Testis (tissue), 3 donors: Measurements from ENCODE around the gene TBC1D2. TPM values are rescaled to one million over a fixed set of nuclear protein-coding genes. Genes with fewer than 3 reads are reported as not detected.

Source experiments
- DNase-seq: peaks from one replicate; pipeline ENCODE4 v3.0.0-alpha.2; 2019
- H3K27ac ChIP-seq, 2 donors: fragments of 200-600 bp; sonication (generic); one replicate each; pipeline ENCODE4 v1.5.1; 2019
- H3K27me3 ChIP-seq: fragments of 200-600 bp; sonication (generic); one replicate; pipeline ENCODE4 v1.5.1; 2019
- H3K36me3 ChIP-seq: fragments of 200-600 bp; sonication (generic); one replicate; pipeline ENCODE4 v1.5.1; 2017; ENCODE audit warnings: low read depth; ENCODE audit errors: missing control alignments
- H3K4me1 ChIP-seq: fragments of 200-600 bp; sonication (generic); one replicate; pipeline ENCODE4 v1.5.1; 2019
- H3K4me3 ChIP-seq, 2 donors: fragments of 200-600 bp; sonication (generic); one replicate each; pipeline ENCODE4 v1.5.1; 2017 to 2019
- H3K9me3 ChIP-seq: fragments of 200-600 bp; sonication (generic); one replicate; pipeline ENCODE4 v1.5.1; 2017
- CTCF ChIP-seq, 3 experiments: fragments of 450-650 bp in 2 of 3; fragments of 200-600 bp in 1 of 3; sonication (generic) in 1 of 3; IDR thresholded peaks; one replicate each; pipeline ENCODE4 v1.5.1; 2016 to 2019; ENCODE audit warnings: antibody characterized with exemption in 3 of 3, mild to moderate bottlenecking in 2 of 3, moderate library complexity in 1 of 3
- POLR2A ChIP-seq: fragments of 450-650 bp; IDR thresholded peaks from one replicate; pipeline ENCODE4 v1.6.1; 2017; ENCODE audit warnings: antibody characterized with exemption, mild to moderate bottlenecking, moderate library complexity
- WGBS, 2 donors: methylation state at CpG; one replicate each; pipeline ENCODE4 v1.1.5; 2018; 5-methylcytosine and 5-hydroxymethylcytosine counted together
- intact Hi-C: fragments of 100-400 bp; cut with DNase I; formaldehyde crosslinking; loops from one replicate; pipeline ENCODE4 v1.15.1; 2023; ENCODE audit warnings: low total_unique reads
- polyA plus RNA-seq: library from polyadenylated mRNA; stranded (reverse); fragments of 350-450 nt; fragmentation: Illumina TruSeq; extraction: RNeasy Lipid Tissue Mini Kit (QIAGEN cat#74804); gene quantifications from one replicate; pipeline ENCODE4 v1.2.3, GENCODE V29; 2014; ENCODE audit warnings: low read depth, low replicate concordance; ENCODE audit not compliant: insufficient read depth
- total RNA-seq, 2 donors: library from RNA; depleted of rRNA; stranded (reverse); fragments of >200 nt; gene quantifications; one replicate each; pipeline ENCODE4 v1.2.3, GENCODE V29; 2016

TBC1D2 gene
- total and polyA plus RNA-seq, 3 donors from 2014 or later, result 5.1 to 9.2 (median 8.5) TPM

GRCh38 chr9:98184326-98184725 is 71.1 kb downstream of the TBC1D2 start:
- no peak overlapping the region for H3K27ac ChIP-seq
- H3K4me1 ChIP-seq, result peaks cover 28% of the 10 kb centered on the region
- H3K9me3 ChIP-seq, result no peaks in the 10 kb centered on the region
- no peak overlapping the region for H3K4me3 ChIP-seq
- WGBS, 2 donors, result 86 to 92% methylated on average over 6 of the region's 6 CpGs
- DNase-seq, result no peak
- TF ChIP-seq CTCF (IDR thresholded peaks at IDR 0.05), result no peak
- TF ChIP-seq POLR2A, result no peak
- intact Hi-C loops, result no loop called here
- H3K27me3 ChIP-seq, result no peaks in the 10 kb centered on the region
- no peaks in the 10 kb centered on the region for H3K36me3 ChIP-seq

GRCh38 chr9:98182889-98183599 is 72.4 kb downstream of the TBC1D2 start:
- no peak for DNase-seq
- no peaks in the 10 kb centered on the region for H3K27me3 ChIP-seq
- peaks cover 29% of the 10 kb centered on the region for H3K4me1 ChIP-seq
- H3K4me3 ChIP-seq, result no peak overlapping the region
- intact Hi-C loops, result no loop called here
- H3K9me3 ChIP-seq, result no peaks in the 10 kb centered on the region
- 77 to 83% methylated on average over 9 of the region's 9 CpGs for WGBS, 2 donors
- no peak for TF ChIP-seq CTCF (IDR thresholded peaks at IDR 0.05)
- peak overlapping the region in 1 of 2 donors; percentile 2 for H3K27ac ChIP-seq
- no peaks in the 10 kb centered on the region for H3K36me3 ChIP-seq

DNA sequence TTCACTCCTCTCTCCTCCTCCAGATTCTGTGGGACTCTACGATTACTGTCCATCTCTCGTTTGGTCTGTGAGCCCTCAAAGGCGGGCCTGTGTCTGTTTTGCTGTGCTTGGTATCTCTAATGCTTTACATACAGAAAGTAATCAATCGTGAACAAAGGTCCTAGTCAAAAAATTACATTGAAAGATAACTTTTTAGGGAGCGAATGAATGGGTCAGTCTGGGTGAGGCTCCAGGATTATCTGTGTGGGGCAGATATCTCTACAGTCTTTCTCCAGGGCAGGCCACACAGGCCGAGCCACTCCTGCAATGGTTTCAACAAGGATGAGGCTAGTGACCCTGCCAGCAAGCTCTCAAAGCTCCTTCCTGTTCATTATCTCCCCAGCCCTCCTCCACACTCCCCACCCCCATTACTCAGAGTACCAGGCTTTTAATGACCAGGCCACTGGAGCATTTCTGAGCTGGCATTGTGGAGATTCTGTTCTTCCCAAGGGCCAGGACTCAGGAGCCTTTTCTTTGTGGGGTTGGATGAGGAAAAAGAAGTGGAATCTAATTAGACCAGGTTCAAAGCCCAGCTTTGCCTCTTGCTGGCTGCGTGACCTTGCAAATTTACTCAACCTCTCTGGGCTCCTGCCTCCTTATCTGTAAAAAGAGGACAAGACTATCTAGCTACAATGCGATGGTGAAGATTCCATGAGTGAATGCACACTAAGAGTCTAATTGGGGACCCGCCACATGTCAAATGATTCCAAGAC is 73.2 kb downstream of the TBC1D2 start:
- peak; percentile 88 for DNase-seq
- no peak for TF ChIP-seq CTCF (IDR thresholded peaks at IDR 0.05)
- TF ChIP-seq POLR2A, result no peak
- H3K36me3 ChIP-seq, result no peaks in the 10 kb centered on the region

GRCh38 chr9:98181746-98182068 is 73.7 kb downstream of the TBC1D2 start:
- Histone ChIP-seq H3K4me1 (peaks cover 29% of the 10 kb centered on the region), H3K27me3 (no peaks in the 10 kb centered on the region), H3K36me3 (no peaks in the 10 kb centered on the region), H3K27ac (no peak overlapping the region), H3K9me3 (no peaks in the 10 kb centered on the region), H3K4me3 (no peak overlapping the region)
- no peak for DNase-seq
- TF ChIP-seq POLR2A (no peak), CTCF (IDR thresholded peaks at IDR 0.05) (no peak)
- intact Hi-C loops, result no loop called here
- 60 to 66% methylated on average over 5 of the region's 5 CpGs for WGBS, 2 donors

More for the DNA sequence above, 73.2 kb downstream of the TBC1D2 start:
- intact Hi-C loops, result no loop called here
- peaks cover 29% of the 10 kb centered on the region for H3K4me1 ChIP-seq
- 62 to 67% methylated on average over 9 of the region's 9 CpGs for WGBS, 2 donors
- no peaks in the 10 kb centered on the region for H3K27me3 ChIP-seq
- H3K9me3 ChIP-seq, result no peaks in the 10 kb centered on the region
- H3K4me3 ChIP-seq, result no peak overlapping the region
- no peak overlapping the region for H3K27ac ChIP-seq
